Measurements from ENCODE around the gene NOSTRIN.

The NOSTRIN gene

DNA sequence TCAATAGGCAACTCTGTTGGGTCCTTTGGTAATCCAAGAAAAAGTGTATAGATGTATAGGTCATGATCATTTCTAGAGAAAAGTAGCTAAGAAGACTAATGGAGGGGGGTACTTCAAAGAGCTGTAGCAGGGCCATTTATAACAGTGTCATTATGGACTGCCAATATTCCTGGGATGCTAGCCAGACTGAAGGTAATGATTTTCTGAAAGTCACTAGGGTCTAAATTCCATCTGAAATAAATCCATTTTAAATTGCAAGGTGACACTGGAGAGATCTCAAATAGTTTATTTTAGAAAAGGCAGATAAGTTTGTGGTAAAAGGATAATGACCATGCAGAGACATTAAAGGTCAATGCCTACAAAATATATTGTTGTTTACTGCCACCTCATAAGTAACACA, 92.3 kb downstream of the NOSTRIN start:
- no peak overlapping the region for H3K4me3 ChIP-seq (ENCODE audit: low read depth, low read length)
- TF ChIP-seq, protein P1, sequence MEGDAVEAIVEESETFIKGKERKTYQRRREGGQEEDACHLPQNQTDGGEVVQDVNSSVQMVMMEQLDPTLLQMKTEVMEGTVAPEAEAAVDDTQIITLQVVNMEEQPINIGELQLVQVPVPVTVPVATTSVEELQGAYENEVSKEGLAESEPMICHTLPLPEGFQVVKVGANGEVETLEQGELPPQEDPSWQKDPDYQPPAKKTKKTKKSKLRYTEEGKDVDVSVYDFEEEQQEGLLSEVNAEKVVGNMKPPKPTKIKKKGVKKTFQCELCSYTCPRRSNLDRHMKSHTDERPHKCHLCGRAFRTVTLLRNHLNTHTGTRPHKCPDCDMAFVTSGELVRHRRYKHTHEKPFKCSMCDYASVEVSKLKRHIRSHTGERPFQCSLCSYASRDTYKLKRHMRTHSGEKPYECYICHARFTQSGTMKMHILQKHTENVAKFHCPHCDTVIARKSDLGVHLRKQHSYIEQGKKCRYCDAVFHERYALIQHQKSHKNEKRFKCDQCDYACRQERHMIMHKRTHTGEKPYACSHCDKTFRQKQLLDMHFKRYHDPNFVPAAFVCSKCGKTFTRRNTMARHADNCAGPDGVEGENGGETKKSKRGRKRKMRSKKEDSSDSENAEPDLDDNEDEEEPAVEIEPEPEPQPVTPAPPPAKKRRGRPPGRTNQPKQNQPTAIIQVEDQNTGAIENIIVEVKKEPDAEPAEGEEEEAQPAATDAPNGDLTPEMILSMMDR (IDR thresholded peaks at IDR 0.05; ENCODE audit: low read depth, low read length, missing control alignments) = no peak
- no peak for DNase-seq (ENCODE audit: low read depth)

DNA sequence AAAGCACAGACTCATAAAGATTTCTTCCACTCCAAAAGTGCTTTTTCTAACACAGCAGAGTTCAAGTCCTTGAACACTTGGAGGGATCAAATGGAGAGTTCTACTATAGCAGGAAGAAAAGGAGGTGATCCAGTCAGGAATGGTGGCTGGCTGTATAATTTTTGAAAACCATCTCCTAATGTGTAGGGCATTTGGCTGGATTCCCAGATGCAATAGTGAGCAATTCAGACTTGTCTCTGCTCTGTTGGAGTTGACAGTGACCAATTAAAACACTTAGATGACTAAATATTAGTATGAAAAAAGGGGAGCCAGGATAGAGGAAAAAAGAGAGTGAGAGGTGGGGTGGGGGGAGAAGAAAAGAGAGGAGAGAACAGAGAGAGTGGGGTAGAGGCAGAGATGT, 93.3 kb downstream of the NOSTRIN start:
- H3K4me3 ChIP-seq (ENCODE audit: low read depth, low read length) = no peak overlapping the region
- DNase-seq (ENCODE audit: low read depth) = no peak
- TF ChIP-seq, protein P1 (IDR thresholded peaks at IDR 0.05; ENCODE audit: low read depth, low read length, missing control alignments) = no peak

DNA sequence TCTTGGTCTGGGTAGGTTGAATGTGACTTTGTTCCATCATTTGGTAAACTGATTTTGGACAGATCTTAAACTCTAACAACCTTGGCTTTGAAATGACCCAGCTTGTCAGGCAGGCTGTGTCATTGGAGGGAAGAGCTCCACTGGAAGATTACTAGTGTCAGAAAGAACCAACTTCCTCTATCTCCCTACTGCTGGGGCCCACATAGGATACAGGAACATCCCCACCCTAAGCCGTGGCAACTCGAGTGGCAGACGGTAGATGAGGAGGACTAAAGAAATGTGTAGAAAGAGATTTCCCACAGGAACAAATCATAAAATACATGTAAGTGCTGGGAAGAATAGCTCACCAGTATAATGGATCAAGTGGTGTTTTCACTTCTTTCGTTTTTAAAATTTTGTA, 94.3 kb downstream of the NOSTRIN start:
- no peak overlapping the region for H3K4me3 ChIP-seq (ENCODE audit: low read depth, low read length)
- TF ChIP-seq, protein P1 (IDR thresholded peaks at IDR 0.05; ENCODE audit: low read depth, low read length, missing control alignments) = no peak
- no peak for DNase-seq (ENCODE audit: low read depth)

DNA sequence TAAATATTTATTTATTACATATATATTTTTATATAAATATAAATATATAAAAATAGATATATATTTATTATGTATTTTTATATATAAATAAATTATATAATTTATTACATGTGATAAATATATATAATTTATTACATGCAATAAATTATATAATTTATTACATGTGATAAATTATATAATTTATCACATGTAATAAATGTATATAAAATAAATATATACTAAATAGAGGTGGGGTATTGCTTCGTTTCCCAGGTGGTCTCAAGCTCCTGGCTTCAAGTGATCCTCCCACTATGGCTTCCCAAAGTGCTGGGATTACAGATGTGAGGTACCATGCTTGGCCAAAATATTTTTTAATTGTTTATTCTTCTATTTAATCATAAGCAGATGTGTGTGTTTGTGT, 95.0 kb downstream of the NOSTRIN start:
- TF ChIP-seq, protein P1 (IDR thresholded peaks at IDR 0.05; ENCODE audit: low read depth, low read length, missing control alignments) = no peak
- no peak for DNase-seq (ENCODE audit: low read depth)

DNA sequence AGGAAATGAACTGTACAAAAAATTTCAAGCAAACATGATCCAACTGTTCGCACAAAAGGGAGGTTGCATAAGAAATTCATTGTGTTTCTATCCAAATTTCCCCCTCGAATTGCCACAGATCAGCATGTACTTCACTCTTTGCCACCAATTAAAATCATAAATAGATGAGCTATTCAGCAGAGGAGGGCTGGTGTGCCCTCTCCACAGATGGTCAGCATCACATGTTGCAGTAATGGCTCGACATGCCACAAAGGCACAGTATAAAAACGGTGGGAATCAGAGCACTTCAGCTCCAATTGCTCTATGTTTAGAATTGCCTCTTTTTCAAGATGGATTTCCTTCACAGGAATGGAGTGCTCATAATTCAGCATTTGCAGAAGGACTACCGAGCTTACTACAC, 98.6 kb downstream of the NOSTRIN start, which contains the start of gene G6PC2:
G6PC2 (plus strand) TSS at position 289 of the 400 bp plus-strand sequence; CDS start at position 330, 41 bp downstream.
- TF ChIP-seq, protein P1 (IDR thresholded peaks at IDR 0.05; ENCODE audit: low read depth, low read length, missing control alignments) = no peak
- no peak within 1 kb of the TSS for H3K4me3 ChIP-seq (ENCODE audit: low read depth, low read length)
- DNase-seq (ENCODE audit: low read depth) = no peak

More for the DNA sequence above, 95.0 kb downstream of the NOSTRIN start:
- no peak overlapping the region for H3K4me3 ChIP-seq (ENCODE audit: low read depth, low read length)

DNA sequence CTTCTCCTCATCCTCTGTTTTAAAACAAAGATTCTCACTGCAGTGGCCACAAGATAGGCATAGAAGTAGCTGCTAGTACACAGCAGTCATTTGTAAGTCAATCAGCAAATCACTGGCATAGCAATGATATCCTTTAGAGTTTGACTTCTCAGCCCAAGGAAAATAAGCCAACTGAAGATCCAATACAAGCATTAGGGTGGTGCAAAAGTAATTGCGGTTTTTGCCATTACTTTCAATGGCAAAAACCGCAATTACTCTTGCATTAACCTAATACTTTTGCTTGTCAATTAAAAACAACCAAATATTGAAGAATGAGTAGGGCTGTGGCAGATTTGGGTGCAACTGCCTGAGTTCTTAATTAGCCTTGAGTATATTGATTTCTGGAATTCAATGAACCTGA, 101.5 kb downstream of the NOSTRIN start:
- H3K4me3 ChIP-seq (ENCODE audit: low read depth, low read length) = no peak overlapping the region
- DNase-seq (ENCODE audit: low read depth) = no peak
- TF ChIP-seq, protein P1 (IDR thresholded peaks at IDR 0.05; ENCODE audit: low read depth, low read length, missing control alignments) = no peak

DNA sequence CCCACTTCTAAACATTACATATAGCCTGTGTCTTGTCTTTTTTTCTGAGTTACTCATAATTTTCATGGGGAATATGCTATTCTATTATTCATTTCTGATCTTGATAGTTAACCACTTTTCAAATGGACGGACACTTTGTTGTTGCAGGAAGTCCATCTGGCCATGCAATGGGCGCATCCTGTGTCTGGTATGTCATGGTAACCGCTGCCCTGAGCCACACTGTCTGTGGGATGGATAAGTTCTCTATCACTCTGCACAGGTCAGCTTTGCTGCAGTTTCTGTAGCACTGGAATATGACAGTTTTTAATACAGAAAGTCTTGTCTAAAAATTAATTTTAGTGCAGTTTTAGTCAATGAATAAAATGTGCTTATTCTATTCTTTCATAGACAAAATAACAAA, 101.9 kb downstream of the NOSTRIN start:
- TF ChIP-seq, protein P1 (IDR thresholded peaks at IDR 0.05; ENCODE audit: low read depth, low read length, missing control alignments) = no peak
- no peak for DNase-seq (ENCODE audit: low read depth)
- H3K4me3 ChIP-seq (ENCODE audit: low read depth, low read length) = no peak overlapping the region

Data from GM12864 (cell line).